WTC11 (cell line): ENCODE measurements around the gene COPZ1. TPM values are rescaled to one million over a fixed set of nuclear protein-coding genes. Genes with fewer than 3 reads are reported as not detected.
A peak's percentile ranks its signal among the peaks of the same experiment; 100 is the strongest.

ENCODE experiments used
- AFF4 ChIP-seq: sonication (generic); formaldehyde crosslinking; IDR thresholded peaks from 2 replicates; pipeline ENCODE4 v1.8.1; 2023; ENCODE audit warnings: mild to moderate bottlenecking, missing genetic modification reagents, borderline replicate concordance
- ATF3 ChIP-seq: sonication (generic); formaldehyde crosslinking; conservative IDR thresholded peaks from 2 replicates; pipeline ENCODE4 v1.8.1; 2022; ENCODE audit warnings: mild to moderate bottlenecking, missing genetic modification reagents
- CBFB ChIP-seq: sonication (generic); formaldehyde crosslinking; IDR thresholded peaks from 2 replicates; pipeline ENCODE4 v1.8.1; 2022; ENCODE audit warnings: mild to moderate bottlenecking, low read depth, missing genetic modification reagents
- CDX4 ChIP-seq: fragments of 250-450 bp; sonication (Bioruptor Pico); IDR thresholded peaks from 2 replicates; pipeline ENCODE4 v1.9.0; 2021; ENCODE audit warnings: moderate library complexity, mild to moderate bottlenecking, inconsistent platforms, borderline replicate concordance
- CTCF ChIP-seq: fragments of 200-600 bp; IDR thresholded peaks from 2 replicates; pipeline ENCODE4 v1.8.0; 2022; ENCODE audit warnings: antibody characterized with exemption
- E2F5 ChIP-seq: sonication (generic); formaldehyde crosslinking; IDR thresholded peaks from 2 replicates; pipeline ENCODE4 v1.8.1; 2022; ENCODE audit warnings: mild to moderate bottlenecking, moderate library complexity, missing genetic modification reagents
- ELF4 ChIP-seq: sonication (generic); formaldehyde crosslinking; IDR thresholded peaks from 2 replicates; pipeline ENCODE4 v1.8.1; 2022; ENCODE audit warnings: low read depth, mild to moderate bottlenecking, moderate library complexity, missing genetic modification reagents
- ERG ChIP-seq: fragments of 250-450 bp; sonication (Bioruptor Pico); IDR thresholded peaks from 2 replicates; pipeline ENCODE4 v1.8.0; 2021; ENCODE audit warnings: mild to moderate bottlenecking
- ESRRA ChIP-seq: sonication (generic); formaldehyde crosslinking; IDR thresholded peaks from 2 replicates; pipeline ENCODE4 v1.8.1; 2022; ENCODE audit warnings: mild to moderate bottlenecking, missing genetic modification reagents, borderline replicate concordance
- FOXJ3 ChIP-seq: sonication (generic); formaldehyde crosslinking; IDR thresholded peaks from 2 replicates; pipeline ENCODE4 v1.9.0; 2021; ENCODE audit warnings: missing genetic modification reagents, mild to moderate bottlenecking, borderline replicate concordance
- GRHL2 ChIP-seq: fragments of 250-450 bp; sonication (Bioruptor Pico); IDR thresholded peaks from 2 replicates; pipeline ENCODE4 v1.8.0; 2022; ENCODE audit warnings: mild to moderate bottlenecking, moderate library complexity; ENCODE audit not compliant: insufficient replicate concordance, severe bottlenecking
- HMGA2 ChIP-seq: fragments of 250-450 bp; sonication (Bioruptor Pico); IDR thresholded peaks from 2 replicates; pipeline ENCODE4 v1.4.0; 2021; ENCODE audit warnings: mild to moderate bottlenecking, moderate library complexity
- IRF2 ChIP-seq: sonication (generic); formaldehyde crosslinking; IDR thresholded peaks from 2 replicates; pipeline ENCODE4 v1.8.0; 2022; ENCODE audit warnings: low read depth, missing genetic modification reagents, borderline replicate concordance
- MAX ChIP-seq: sonication (generic); formaldehyde crosslinking; IDR thresholded peaks from 2 replicates; pipeline ENCODE4 v1.8.0; 2022; ENCODE audit warnings: mild to moderate bottlenecking, missing genetic modification reagents
- MYBL2 ChIP-seq: sonication (generic); formaldehyde crosslinking; IDR thresholded peaks from 2 replicates; pipeline ENCODE4 v1.8.1; 2023; ENCODE audit warnings: mild to moderate bottlenecking, moderate library complexity, missing genetic modification reagents
- NR3C1 ChIP-seq: sonication (generic); formaldehyde crosslinking; conservative IDR thresholded peaks from 2 replicates; pipeline ENCODE4 v1.8.1; 2023; ENCODE audit warnings: low read depth, mild to moderate bottlenecking, missing genetic modification reagents
- PRDM15 ChIP-seq: sonication (generic); formaldehyde crosslinking; IDR thresholded peaks from 2 replicates; pipeline ENCODE4 v1.8.0; 2022; ENCODE audit warnings: missing genetic modification reagents
- PRRX2 ChIP-seq: fragments of 250-450 bp; sonication (Bioruptor Pico); IDR thresholded peaks from 2 replicates; pipeline ENCODE4 v1.8.0; 2021; ENCODE audit warnings: mild to moderate bottlenecking
- RELA ChIP-seq: sonication (generic); formaldehyde crosslinking; IDR thresholded peaks from 2 replicates; pipeline ENCODE4 v1.8.1; 2022; ENCODE audit warnings: missing genetic modification reagents, mild to moderate bottlenecking, borderline replicate concordance
- SP1 ChIP-seq: sonication (generic); formaldehyde crosslinking; conservative IDR thresholded peaks from 2 replicates; pipeline ENCODE4 v1.8.1; 2022; ENCODE audit warnings: missing genetic modification reagents
- TEAD1 ChIP-seq: sonication (generic); formaldehyde crosslinking; IDR thresholded peaks from 2 replicates; pipeline ENCODE4 v1.8.0; 2022; ENCODE audit warnings: mild to moderate bottlenecking, missing genetic modification reagents
- ZBTB21 ChIP-seq: sonication (generic); formaldehyde crosslinking; IDR thresholded peaks from 2 replicates; pipeline ENCODE4 v1.8.1; 2023; ENCODE audit warnings: mild to moderate bottlenecking, missing genetic modification reagents, borderline replicate concordance
- ZNF512 ChIP-seq: sonication (generic); formaldehyde crosslinking; IDR thresholded peaks from 2 replicates; pipeline ENCODE4 v1.8.1; 2022; ENCODE audit warnings: missing genetic modification reagents, borderline replicate concordance
- ZNF671 ChIP-seq: fragments of 250-450 bp; sonication (Bioruptor Pico); IDR thresholded peaks from 2 replicates; pipeline ENCODE4 v1.8.0; 2021; ENCODE audit warnings: mild to moderate bottlenecking
- total RNA-seq: library from RNA; stranded (reverse); gene quantifications from 3 replicates; pipeline ENCODE4 v1.2.3, GENCODE V29; 2021

The COPZ1 gene
- total RNA-seq, 1 experiment from 2014 or later = 98.2 TPM

- no peak for TF ChIP-seq NR3C1 (CRISPR knock-in tag)
- TF ChIP-seq AFF4 (CRISPR knock-in tag) = no peak
- TF ChIP-seq ELF4 (CRISPR knock-in tag) = no peak
- no peak for TF ChIP-seq PRRX2 (CRISPR knock-in tag)
- no peak for TF ChIP-seq TEAD1 (CRISPR knock-in tag)
- no peak for TF ChIP-seq ATF3 (CRISPR knock-in tag)
- no peak for TF ChIP-seq CBFB (CRISPR knock-in tag)
- TF ChIP-seq ERG (CRISPR knock-in tag) = peak; percentile 68; the same call in 1 of the 2 replicates
- no peak for TF ChIP-seq ZNF671 (CRISPR knock-in tag)
- TF ChIP-seq IRF2 (CRISPR knock-in tag) = no peak
- no peak for TF ChIP-seq ESRRA (CRISPR knock-in tag)
- no peak for TF ChIP-seq RELA (CRISPR knock-in tag)
- TF ChIP-seq ZBTB21 = no peak
- no peak for TF ChIP-seq HMGA2
- TF ChIP-seq MAX (CRISPR knock-in tag) = 0 out of 2 replicates have a peak, but pooled peaks have one; percentile 14
- no peak for TF ChIP-seq CDX4
- TF ChIP-seq FOXJ3 (CRISPR knock-in tag) = no peak
- TF ChIP-seq ZNF512 (CRISPR knock-in tag) = no peak
- TF ChIP-seq GRHL2 (CRISPR knock-in tag) = no peak
- TF ChIP-seq PRDM15 (CRISPR knock-in tag) = peak; percentile 60
- no peak for TF ChIP-seq MYBL2
- peak; percentile 52; the same call in 1 of the 2 replicates for TF ChIP-seq SP1 (CRISPR knock-in tag)
- TF ChIP-seq E2F5 (CRISPR knock-in tag) = no peak
- peak; percentile 98 for TF ChIP-seq CTCF
These were observed 54.7 kb downstream of the COPZ1 start (continued) for GRCh38 chr12:54379398-54380201.
